H1 (cell line): ENCODE data around the gene PAQR5. TPM values are rescaled to one million over a fixed set of nuclear protein-coding genes. Genes with fewer than 3 reads are reported as not detected.

Source experiments
- CTCF ChIA-PET: fragments of 300-600 bp; sonication (Branson Sonifier 250); formaldehyde crosslinking; loops from one replicate; lab custom pipeline; 2021; ENCODE audit not compliant: partially characterized antibody; lab: Charles Lee
- POLR2A ChIA-PET: fragments of 300-600 bp; sonication (Branson Sonifier 250); formaldehyde crosslinking; loops from one replicate; lab custom pipeline; 2021; ENCODE audit warnings: inconsistent platforms; ENCODE audit not compliant: partially characterized antibody; lab: Charles Lee
- DNase-seq, 2 experiments: peaks; one replicate each; pipeline versions ENCODE4 v3.0.0 to v3.0.0-alpha.2; 2010 to 2022; ENCODE audit warnings: low spot score in 2 of 2, low read depth in 1 of 2, mixed read lengths in 1 of 2
- FAIRE-seq: peaks from 2 replicates; lab custom pipeline; 2011; peaks lifted over from hg19 to GRCh38; lab: Jason Lieb, UNC
- H2AFZ ChIP-seq: 2 replicates; pipeline ENCODE4 v1.8.1; 2012; ENCODE audit warnings: low read length, inconsistent platforms
- H2AK5ac ChIP-seq: 2 replicates; pipeline ENCODE4 v1.6.1; 2013; ENCODE audit warnings: low read depth, low read length
- H2BK120ac ChIP-seq: replicated peaks from 2 replicates; pipeline ENCODE3; 2013; ENCODE audit warnings: low read depth, low read length, inconsistent platforms
- H2BK12ac ChIP-seq: 2 replicates; pipeline ENCODE4 v1.6.1; 2013; ENCODE audit warnings: low read depth, low read length
- H2BK15ac ChIP-seq: 2 replicates; pipeline ENCODE4 v1.6.1; 2013; ENCODE audit warnings: low read length
- H2BK20ac ChIP-seq: 2 replicates; pipeline ENCODE4 v1.6.1; 2013; ENCODE audit warnings: low read length
- H2BK5ac ChIP-seq: 2 replicates; pipeline ENCODE4 v1.6.1; 2013; ENCODE audit warnings: low read depth, low read length
- H3K14ac ChIP-seq: 2 replicates; pipeline ENCODE4 v1.6.1; 2013; ENCODE audit warnings: inconsistent platforms; ENCODE audit not compliant: insufficient read length
- H3K18ac ChIP-seq: 2 replicates; pipeline ENCODE4 v1.6.1; 2013; ENCODE audit warnings: low read length; ENCODE audit errors: extremely low read depth
- H3K23ac ChIP-seq: 2 replicates; pipeline ENCODE4 v1.6.1; 2013; ENCODE audit warnings: inconsistent platforms; ENCODE audit not compliant: insufficient read length
- H3K23me2 ChIP-seq: 2 replicates; pipeline ENCODE4 v1.6.1; 2013; ENCODE audit warnings: low read depth, low read length
- H3K27ac ChIP-seq: 2 replicates; pipeline ENCODE4 v1.6.1; 2011; ENCODE audit warnings: low read depth, low read length, inconsistent platforms
- H3K27me3 ChIP-seq, 4 experiments: replicated peaks in 1 of 4; 1 replicate in 1 of 4; 2 replicates in 3 of 4; pipeline versions ENCODE4 v1.6.1 to v1.8.1; 2011 to 2013; ENCODE audit warnings: low read length in 3 of 4, mild to moderate bottlenecking in 3 of 4, inconsistent platforms in 2 of 4, mixed read lengths in 2 of 4, moderate library complexity in 1 of 4; ENCODE audit not compliant: control insufficient read depth in 3 of 4, insufficient read depth in 3 of 4; ENCODE audit errors: extremely low read depth in 1 of 4
- H3K36me3 ChIP-seq, 4 experiments: 2 replicates each; pipeline versions ENCODE4 v1.6.1 to v1.8.1; 2011 to 2013; ENCODE audit warnings: mild to moderate bottlenecking in 4 of 4, low read length in 3 of 4, moderate library complexity in 2 of 4, control low read depth in 1 of 4, inconsistent platforms in 1 of 4; ENCODE audit not compliant: insufficient read depth in 4 of 4, control insufficient read depth in 2 of 4
- H3K4ac ChIP-seq: replicated peaks from 2 replicates; pipeline ENCODE3; 2013; ENCODE audit warnings: low read length, low read depth, mixed read lengths, inconsistent platforms; ENCODE audit not compliant: insufficient read length
- H3K4me1 ChIP-seq, 4 experiments: replicated peaks in 1 of 4; 1 replicate in 1 of 4; 2 replicates in 3 of 4; pipeline versions ENCODE4 v1.6.1 to v1.8.1; 2011 to 2013; ENCODE audit warnings: low read length in 3 of 4, inconsistent platforms in 2 of 4, mixed read lengths in 1 of 4; ENCODE audit not compliant: insufficient read depth in 4 of 4, control insufficient read depth in 3 of 4
- H3K4me2 ChIP-seq, 2 experiments: 2 replicates each; pipeline versions ENCODE4 v1.6.1 to v1.8.1; 2011 to 2013; ENCODE audit warnings: low read depth in 2 of 2, low read length in 2 of 2, control low read depth in 1 of 2, inconsistent platforms in 1 of 2, mild to moderate bottlenecking in 1 of 2; ENCODE audit not compliant: insufficient read depth in 1 of 2
- H3K4me3 ChIP-seq, 4 experiments: fragments of 200-600, 300-600 bp in 1 of 4; sonication (generic), shearing (Covaris generic), sonication (Bioruptor Twin) in 1 of 4; 2 replicates each; pipeline versions ENCODE4 v1.5.1 to v1.8.1; 2011 to 2016; ENCODE audit warnings: low read length in 4 of 4, low read depth in 3 of 4, control low read depth in 2 of 4, inconsistent platforms in 2 of 4, mild to moderate bottlenecking in 2 of 4, mixed read lengths in 1 of 4, moderate library complexity in 1 of 4; ENCODE audit not compliant: insufficient read depth in 2 of 4; ENCODE audit errors: extremely low read depth in 1 of 4
- H3K56ac ChIP-seq: replicated peaks from 2 replicates; pipeline ENCODE3; 2013; ENCODE audit warnings: low read depth, mild to moderate bottlenecking, mixed read lengths, low read length, inconsistent platforms; ENCODE audit not compliant: insufficient read length
- H3K79me1 ChIP-seq: 2 replicates; pipeline ENCODE4 v1.6.1; 2013; ENCODE audit warnings: low read depth, low read length, control low read depth
- H3K79me2 ChIP-seq, 2 experiments: 2 replicates each; pipeline versions ENCODE4 v1.6.1 to v1.8.1; 2012 to 2013; ENCODE audit warnings: low read length in 2 of 2, mild to moderate bottlenecking in 2 of 2, inconsistent platforms in 1 of 2; ENCODE audit not compliant: insufficient read depth in 2 of 2, control insufficient read depth in 1 of 2
- H3K9ac ChIP-seq, 4 experiments: replicated peaks in 1 of 4; 1 replicate in 1 of 4; 2 replicates in 3 of 4; pipeline versions ENCODE4 v1.6.1 to v1.8.1; 2011 to 2013; ENCODE audit warnings: low read depth in 3 of 4, low read length in 3 of 4, control low read depth in 2 of 4, mild to moderate bottlenecking in 2 of 4, moderate library complexity in 2 of 4, inconsistent platforms in 1 of 4; ENCODE audit errors: extremely low read depth in 1 of 4
- H3K9me3 ChIP-seq, 2 experiments: 2 replicates each; pipeline versions ENCODE4 v1.6.1 to v1.8.1; 2012 to 2013; ENCODE audit warnings: mild to moderate bottlenecking in 2 of 2, moderate library complexity in 2 of 2, control low read depth in 1 of 2, inconsistent platforms in 1 of 2, low read depth in 1 of 2, low read length in 1 of 2, mixed read lengths in 1 of 2; ENCODE audit not compliant: insufficient read depth in 2 of 2
- H4K20me1 ChIP-seq, 2 experiments: replicated peaks in 1 of 2; 2 replicates each; pipeline versions ENCODE3 to v1.8.1; 2011 to 2013; ENCODE audit warnings: inconsistent platforms in 2 of 2, low read length in 2 of 2, mild to moderate bottlenecking in 1 of 2; ENCODE audit not compliant: insufficient read depth in 2 of 2, control insufficient read depth in 1 of 2
- H4K5ac ChIP-seq: 2 replicates; pipeline ENCODE4 v1.6.1; 2013; ENCODE audit warnings: low read length, low read depth, mixed read lengths, inconsistent platforms; ENCODE audit not compliant: insufficient read length
- H4K8ac ChIP-seq: 2 replicates; pipeline ENCODE4 v1.8.0; 2013; ENCODE audit warnings: mild to moderate bottlenecking, moderate library complexity, low read length, inconsistent platforms; ENCODE audit not compliant: insufficient read depth; ENCODE audit errors: extremely low read depth
- H4K91ac ChIP-seq: replicated peaks from 2 replicates; pipeline ENCODE3; 2013; ENCODE audit warnings: low read length, mixed read lengths, inconsistent platforms; ENCODE audit not compliant: insufficient read length
- ATF2 ChIP-seq: IDR thresholded peaks from 2 replicates; pipeline ENCODE4 v1.6.1; 2012; ENCODE audit warnings: low read length, inconsistent platforms
- BCL11A ChIP-seq, 2 experiments: IDR thresholded peaks; one replicate each; pipeline ENCODE4 v1.6.1; 2011; ENCODE audit warnings: low read depth in 2 of 2, low read length in 2 of 2, mild to moderate bottlenecking in 2 of 2
- CBX5 ChIP-seq: fragments of 300-800, 300-1000 bp; sonication (generic); IDR thresholded peaks from 2 replicates; pipeline ENCODE4 v1.7.1; 2016; ENCODE audit warnings: antibody characterized with exemption, low read length, low read depth
- CHD1 ChIP-seq: IDR thresholded peaks from 2 replicates; pipeline ENCODE4 v1.6.1; 2012; ENCODE audit warnings: low read depth, low read length, improper control_type of control experiment
- CHD2 ChIP-seq: IDR thresholded peaks from 2 replicates; pipeline ENCODE4 v1.6.1; 2012; ENCODE audit warnings: low read length, improper control_type of control experiment
- EZH2 ChIP-seq: fragments of 200-600 bp; sonication (generic); IDR thresholded peaks from 2 replicates; pipeline ENCODE4 v1.7.1; 2012; ENCODE audit warnings: low read depth, mild to moderate bottlenecking, moderate library complexity, low read length, inconsistent platforms; ENCODE audit not compliant: severe bottlenecking
- KDM1A ChIP-seq: fragments of 200-600, 300-600 bp; sonication (generic); IDR thresholded peaks from 2 replicates; pipeline ENCODE4 v1.7.1; 2016; ENCODE audit warnings: mild to moderate bottlenecking, low read length, borderline replicate concordance
- NANOG ChIP-seq: IDR thresholded peaks from 2 replicates; pipeline ENCODE4 v1.6.1; 2011; ENCODE audit warnings: low read length, low read depth, mild to moderate bottlenecking, inconsistent platforms; ENCODE audit not compliant: insufficient read depth, poor library complexity, severe bottlenecking
- PHF8 ChIP-seq: fragments of 200-600 bp; sonication (generic); conservative IDR thresholded peaks from 2 replicates; pipeline ENCODE4 v1.7.1; 2012; ENCODE audit warnings: low read depth, mild to moderate bottlenecking, inconsistent platforms, low read length, moderate library complexity
- POLR2A ChIP-seq, 2 experiments: IDR thresholded peaks; 1 replicate in 1 of 2; 2 replicates in 1 of 2; pipeline ENCODE4 v1.6.1; 2011; ENCODE audit warnings: low read depth in 2 of 2, low read length in 2 of 2, mild to moderate bottlenecking in 2 of 2; ENCODE audit errors: control extremely low read depth in 1 of 2
- POLR2AphosphoS5 ChIP-seq: IDR thresholded peaks from 2 replicates; pipeline ENCODE4 v1.6.1; 2011; ENCODE audit warnings: low read depth, low read length
- SAP30 ChIP-seq: fragments of 300-600 bp; sonication (generic); IDR thresholded peaks from 2 replicates; pipeline ENCODE4 v1.7.1; 2012; ENCODE audit warnings: low read length, moderate library complexity, mild to moderate bottlenecking, inconsistent platforms; ENCODE audit not compliant: insufficient read depth, insufficient replicate concordance
- TAF1 ChIP-seq: IDR thresholded peaks from 2 replicates; pipeline ENCODE4 v1.6.1; 2011; ENCODE audit warnings: mild to moderate bottlenecking, low read depth, low read length
- WGBS, 2 experiments: shearing (Covaris generic) in 1 of 2; methylation state at CpG; one replicate each; pipeline versions ENCODE4 v1.1.6 to v1.1.7; 2013 to 2015; ENCODE audit warnings: low lambda C conversion rate in 2 of 2, mixed read lengths in 2 of 2, inconsistent platforms in 1 of 2, low coverage in 1 of 2, missing lambda C conversion rate in 1 of 2; ENCODE audit not compliant: insufficient replicate concordance in 2 of 2, insufficient coverage in 1 of 2, insufficient read length in 1 of 2; ENCODE audit errors: extremely low coverage in 1 of 2, missing lambda C conversion rate in 1 of 2; 5-methylcytosine and 5-hydroxymethylcytosine counted together
- polyA plus RNA-seq, 7 experiments: library from polyadenylated mRNA; depleted of rRNA in 3 of 7; stranded (reverse) in 5 of 7; unstranded in 2 of 7; fragments of >200 nt in 5 of 7; fragments of 200-250 nt in 2 of 7; gene quantifications; 1 replicate in 5 of 7; 2 replicates in 1 of 7; 4 replicates in 1 of 7; pipeline versions ENCODE4 v1.2.1 to v1.2.3, GENCODE V29; 2011 to 2013; ENCODE audit warnings: missing spikeins in 2 of 7, mixed read lengths in 2 of 7
- total RNA-seq: library from RNA; stranded (reverse); fragmentation: NEBNext Ultra II Directional; extraction: Animal tissue kit (Norgen Biotek cat#: 25700); gene quantifications from 2 replicates; pipeline ENCODE4 v1.2.1, GENCODE V29; 2021

PAQR5 gene
- total and polyA plus RNA-seq, 2 of the 8 experiments (the other 6 are each of a cell fraction or from before 2014, with no cell fraction given): 8.7 to 18.1 TPM

DNA sequence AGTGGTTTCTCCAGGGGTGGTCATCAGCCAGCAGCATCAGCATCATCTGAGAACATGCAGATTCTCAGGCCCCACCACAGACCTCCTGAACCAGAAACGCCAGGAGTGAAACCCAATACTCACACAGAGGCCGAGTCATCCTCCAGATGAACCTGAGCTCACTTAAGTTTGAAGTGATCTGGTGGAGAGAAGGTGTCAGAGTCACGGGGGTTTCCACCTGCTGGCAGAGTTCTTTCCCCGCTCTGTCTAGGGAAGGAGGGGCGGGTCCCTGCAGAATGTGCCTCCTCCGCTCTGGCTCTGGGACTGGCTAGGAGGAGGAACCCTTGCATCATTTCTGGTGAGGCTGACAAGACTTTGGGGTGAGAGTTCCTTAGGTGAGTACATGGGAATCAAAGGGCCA is 102.1 kb downstream of the PAQR5 start:
- no peak overlapping the region for H2AFZ ChIP-seq
- no peak for FAIRE-seq

More for the DNA sequence above, 102.1 kb downstream of the PAQR5 start:
- Histone ChIP-seq H3K36me3 (no peaks in the 10 kb centered on the region), H2BK120ac (no peak overlapping the region), H3K27ac (no peak overlapping the region), H3K4me2 (no peak overlapping the region), H3K4me1 (no peaks in the 10 kb centered on the region), H3K79me2 (no peaks in the 10 kb centered on the region), H3K9me3 (no peaks in the 10 kb centered on the region), H3K27me3 (no peaks in the 10 kb centered on the region), H3K23ac (no peak overlapping the region), H3K4ac (no peak overlapping the region), H3K14ac (no peak overlapping the region), H3K56ac (no peak overlapping the region), H3K9ac (no peak overlapping the region), H4K20me1 (peaks cover 0 to 2% of the 10 kb centered on the region in 2 experiments), H3K79me1 (no peaks in the 10 kb centered on the region; the same call in 1 of the 2 replicates), H3K23me2 (no peaks in the 10 kb centered on the region), H2BK5ac (no peak overlapping the region), H4K91ac (no peak overlapping the region), H3K4me3 (no peak overlapping the region), H2BK15ac (no peak overlapping the region), H4K8ac (no peak overlapping the region), H3K18ac (no peak overlapping the region), H4K5ac (no peak overlapping the region), H2AK5ac (no peak overlapping the region), H2BK12ac (no peak overlapping the region), H2BK20ac (no peak overlapping the region)
- ChIA-PET POLR2A (interaction anchor here (2.1 kb wide), 1 partner anchor 14 kb away, joined by 6 read pairs; the partner anchor contains the start of gene KIF23), CTCF (interaction anchor here (0.7 to 1.4 kb wide), 4 partner anchors 8 to 81 kb away, joined by 3 to 4 read pairs (median 4); partner anchors contain the start of gene KIF23)
- TF ChIP-seq NANOG (no peak), ATF2 (no peak), POLR2AphosphoS5 (no peak), CBX5 (no peak), CHD1 (no peak), BCL11A (IDR thresholded peaks at IDR 0.05; ENCODE audit: low read depth in 2 of 2, low read length in 2 of 2) (no peak), PHF8 (no peak), EZH2 (no peak), SAP30 (no peak), CHD2 (no peak), TAF1 (no peak), KDM1A (no peak), POLR2A (IDR thresholded peaks at IDR 0.05; ENCODE audit: control extremely low read depth in 1 of 2, low read depth in 2 of 2, low read length in 2 of 2) (no peak)
- WGBS, 2 experiments: 79% methylated on average over 6 of the region's 6 CpGs; no CpG with 5 or more reads in 1 of the 2 experiments
- no peak for DNase-seq
